RWPE1 (cell line): Measurements from ENCODE around the gene PLXND1.

Experiments
- CTCF ChIA-PET: fragments of 350-600 bp; sonication (Branson Sonifier 250); formaldehyde crosslinking; extraction: SDS; loops from one replicate; lab custom pipeline; 2021; lab: Yijun Ruan, JAX
- POLR2A ChIA-PET: fragments of 400-600 bp; formaldehyde crosslinking; extraction: SDS; loops from one replicate; lab custom pipeline; 2020; ENCODE audit warnings: antibody characterized with exemption; ENCODE audit not compliant: low non-redundant PET; lab: Yijun Ruan, JAX
- DNase-seq: peaks from one replicate; pipeline ENCODE4 v3.0.0; 2012; ENCODE audit warnings: low spot score
- H3K27ac ChIP-seq: fragments of 450-650 bp; 2 replicates; pipeline ENCODE4 v1.5.1; 2017
- CTCF ChIP-seq: fragments of 450-650 bp; conservative IDR thresholded peaks from 2 replicates; pipeline ENCODE4 v1.5.1; 2017; ENCODE audit warnings: low read depth, mild to moderate bottlenecking

Gene PLXND1

GRCh38 chr3:129572603-129573002, 33.9 kb downstream of the PLXND1 start:
- CTCF ChIA-PET: no interaction called here
- no peak overlapping the region for H3K27ac ChIP-seq
- no peak for TF ChIP-seq CTCF
- POLR2A ChIA-PET: no interaction called here
- DNase-seq: no peak

- no peak for DNase-seq
- ChIA-PET CTCF (no interaction called here), POLR2A (no interaction called here)
- H3K27ac ChIP-seq: no peak overlapping the region
- TF ChIP-seq CTCF: no peak
Observed at GRCh38 chr3:129571605-129572547, 34.6 kb downstream of the PLXND1 start.

- DNase-seq: no peak
- no peak overlapping the region for H3K27ac ChIP-seq
- no peak for TF ChIP-seq CTCF
- CTCF ChIA-PET: no interaction called here
- POLR2A ChIA-PET: no interaction called here
Observed at GRCh38 chr3:129569856-129570255, 36.6 kb downstream of the PLXND1 start.

- POLR2A ChIA-PET: no interaction called here
- no peak overlapping the region for H3K27ac ChIP-seq
- DNase-seq: no peak
- CTCF ChIA-PET: no interaction called here
- no peak for TF ChIP-seq CTCF
Observed at GRCh38 chr3:129567939-129568338, 38.5 kb downstream of the PLXND1 start.

- H3K27ac ChIP-seq: no peak overlapping the region
- ChIA-PET POLR2A (no interaction called here), CTCF (interaction anchor here (1.3 kb wide), 1 partner anchor 77 kb away, joined by 3 read pairs; no protein-coding TSS in a partner anchor)
- DNase-seq: no peak
- no peak for TF ChIP-seq CTCF
Observed at GRCh38 chr3:129567176-129567705, 39.2 kb downstream of the PLXND1 start.

- ChIA-PET POLR2A (no interaction called here), CTCF (interaction anchor here (1.3 kb wide), 1 partner anchor 76 kb away, joined by 3 read pairs; no protein-coding TSS in a partner anchor)
- no peak for TF ChIP-seq CTCF
- no peak for DNase-seq
- no peak overlapping the region for H3K27ac ChIP-seq
Observed at GRCh38 chr3:129565902-129566301, 40.6 kb downstream of the PLXND1 start.
